Brain microvascular endothelial cell (primary cell): ENCODE measurements around the gene NLRP8.

Experiments used
- DNase-seq: peaks from one replicate; pipeline ENCODE4 v3.0.0-alpha.2; 2020
- H3K27ac ChIP-seq: fragments of 250-450 bp; sonication (Bioruptor Pico); 2 replicates; pipeline ENCODE4 v1.5.1; 2020; ENCODE audit warnings: mild to moderate bottlenecking, moderate library complexity
- H3K27me3 ChIP-seq: fragments of 250-450 bp; sonication (Bioruptor Pico); replicated peaks from 2 replicates; pipeline ENCODE4 v1.5.1; 2020; ENCODE audit warnings: mild to moderate bottlenecking
- H3K36me3 ChIP-seq: fragments of 250-450 bp; sonication (Bioruptor Pico); replicated peaks from 2 replicates; pipeline ENCODE4 v1.5.1; 2020; ENCODE audit warnings: mild to moderate bottlenecking
- H3K4me3 ChIP-seq: 2 replicates; pipeline ENCODE4 v1.5.1; 2011; ENCODE audit warnings: low read depth, mild to moderate bottlenecking, control low read depth, low read length, moderate library complexity
- CTCF ChIP-seq: IDR thresholded peaks from 2 replicates; pipeline ENCODE4 v1.5.1; 2011; ENCODE audit warnings: low read depth, mild to moderate bottlenecking, moderate library complexity, low read length, control low read depth, inconsistent platforms; ENCODE audit errors: missing control alignments
- in situ Hi-C: cut with HindIII; loops from 2 replicates; pipeline ENCODE4 v1.10.0; 2017; ENCODE audit warnings: low sequenced_read_pairs, low pct_ligation_motif_present

Gene NLRP8

GRCh38 chr19:56026769-56027168, 79.1 kb downstream of the NLRP8 start:
- Histone ChIP-seq H3K27me3 (no peaks in the 10 kb centered on the region), H3K4me3 (no peak overlapping the region), H3K36me3 (no peaks in the 10 kb centered on the region), H3K27ac (no peak overlapping the region)
- no peak for TF ChIP-seq CTCF
- in situ Hi-C loops, result no loop called here
- no peak for DNase-seq
